Measurements from ENCODE around the gene HS6ST2.

GRCh38 chrX:132909643-132910042, 48.8 kb downstream of the HS6ST2 start:
- no peak for TF ChIP-seq CTCF (IDR thresholded peaks at IDR 0.05; ENCODE audit: low read depth, low read length, poor library complexity, severe bottlenecking)
- TF ChIP-seq EZH2phosphoT487 (IDR thresholded peaks at IDR 0.05; ENCODE audit: borderline replicate concordance, low read length): no peak

Data from DOHH2 (cell line).